Stimulated activated CD8-positive, alpha-beta memory T cell treated with anti-CD3 and anti-CD28 coated beads, Interleukin-15, amount 100 ng/mL, for 24 hours (primary cell): ENCODE measurements around the gene SLC12A8.

Source experiments
- DNase-seq: peaks from one replicate; pipeline ENCODE4 v3.0.0-alpha.2; 2020; ENCODE audit warnings: low read depth

SLC12A8 gene

DNA sequence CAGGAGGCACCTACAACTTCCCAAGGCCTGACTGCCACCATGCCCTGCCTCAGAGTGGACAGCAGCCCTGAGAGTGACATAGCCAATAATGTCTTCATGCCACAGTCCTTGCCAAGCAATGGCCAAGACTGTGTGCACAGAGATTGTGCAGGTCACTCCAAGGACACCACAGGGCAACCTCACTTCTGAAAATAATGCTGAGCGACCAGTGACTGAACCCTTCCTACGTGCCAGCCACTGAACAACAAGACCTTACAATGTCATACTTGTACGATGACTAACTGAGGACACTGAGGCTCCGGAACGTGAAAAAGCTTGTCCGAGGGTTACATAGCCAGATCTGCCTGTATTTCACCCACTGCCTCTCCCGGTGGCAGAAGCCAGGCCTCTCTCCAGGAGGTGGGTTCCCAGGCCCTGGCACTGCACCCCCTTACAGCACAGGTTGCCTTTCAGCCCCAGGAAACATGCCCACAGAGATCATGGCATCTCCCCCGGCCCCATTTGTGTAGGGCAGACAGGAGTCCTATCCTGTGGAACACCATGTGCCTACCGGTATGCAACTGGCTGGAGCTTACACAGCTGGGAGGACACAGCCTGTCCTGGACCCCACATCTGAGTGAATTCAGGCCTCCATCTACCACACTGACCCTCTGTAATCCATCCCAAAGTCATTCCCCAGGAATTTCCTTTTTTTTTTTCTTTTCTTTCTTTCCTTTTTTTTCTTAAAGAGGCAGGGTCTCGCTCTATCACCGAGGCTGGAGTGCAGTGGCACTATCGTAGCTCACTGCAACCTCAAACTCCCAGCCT, 72.3 kb downstream of the SLC12A8 start:
- no peak for DNase-seq

DNA sequence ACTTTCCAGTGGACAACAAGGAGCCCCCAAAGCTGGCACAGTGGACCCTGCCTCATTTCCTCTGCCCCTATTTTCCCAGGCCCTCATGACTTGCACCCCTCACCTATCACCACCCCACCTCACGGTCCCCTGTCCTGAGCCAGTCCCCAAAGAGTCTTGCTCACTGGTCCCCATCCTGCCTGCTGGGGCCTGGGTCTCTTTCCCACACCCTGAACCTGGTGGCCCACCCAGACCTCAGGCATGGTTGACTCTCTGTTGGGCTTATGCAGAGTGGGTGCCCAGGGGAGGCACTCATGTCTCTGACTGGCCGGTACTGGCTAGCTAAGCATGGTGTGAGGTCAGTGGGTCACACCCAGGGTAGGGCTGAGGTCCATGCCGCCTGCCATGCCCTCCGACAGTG, 73.2 kb downstream of the SLC12A8 start:
- DNase-seq, result no peak

DNA sequence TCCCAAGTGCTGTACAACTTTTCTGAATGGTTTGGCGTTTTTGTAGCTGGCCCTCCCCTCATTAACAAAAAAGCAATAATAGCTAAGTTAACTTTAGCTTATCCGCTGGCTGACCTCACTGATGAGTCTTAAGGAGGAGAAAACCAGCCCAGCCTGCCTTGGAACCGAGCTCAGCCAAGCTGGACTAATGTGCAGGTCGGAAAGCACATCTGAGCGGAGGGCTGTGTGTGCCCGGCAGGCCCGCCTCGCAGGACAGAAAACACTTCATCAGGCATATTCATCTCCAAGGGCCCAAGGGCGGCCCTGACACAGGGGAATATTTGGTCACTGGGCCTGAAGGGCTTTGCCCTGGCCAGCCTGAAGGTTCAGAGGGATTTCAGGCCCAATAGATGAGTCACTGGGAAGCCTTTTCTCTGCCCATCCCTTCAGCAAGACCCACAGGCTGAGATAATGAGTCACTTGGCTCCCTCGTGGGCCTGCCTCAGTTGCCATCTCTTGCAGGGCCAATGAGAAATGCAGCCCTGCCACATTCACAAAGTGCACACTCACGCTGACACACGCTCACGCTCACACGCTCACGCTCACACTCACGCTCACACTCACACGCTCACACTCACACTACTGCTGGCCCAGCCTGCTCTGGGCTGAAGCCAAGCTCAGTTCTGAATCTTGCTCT, 75.1 kb downstream of the SLC12A8 start:
- DNase-seq, result no peak

DNA sequence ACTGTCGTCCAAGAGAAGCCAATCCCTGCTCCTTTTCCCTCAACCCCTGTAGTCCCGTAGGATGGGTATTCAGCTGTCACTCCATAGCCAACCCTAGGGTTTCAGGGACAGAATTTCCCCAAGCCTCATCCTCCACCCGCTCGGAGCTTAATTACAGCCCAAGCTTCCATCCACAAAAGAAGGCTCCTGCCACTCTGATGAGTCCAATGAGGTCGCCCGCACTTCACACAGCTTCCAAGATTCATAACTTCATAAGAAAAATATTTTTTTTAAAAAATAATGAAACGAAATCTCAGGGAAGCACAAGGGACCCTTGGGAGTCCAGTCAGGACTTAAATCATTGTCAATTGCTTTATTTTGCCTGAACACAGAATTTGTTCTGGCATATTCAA, 75.6 kb downstream of the SLC12A8 start:
- no peak for DNase-seq

DNA sequence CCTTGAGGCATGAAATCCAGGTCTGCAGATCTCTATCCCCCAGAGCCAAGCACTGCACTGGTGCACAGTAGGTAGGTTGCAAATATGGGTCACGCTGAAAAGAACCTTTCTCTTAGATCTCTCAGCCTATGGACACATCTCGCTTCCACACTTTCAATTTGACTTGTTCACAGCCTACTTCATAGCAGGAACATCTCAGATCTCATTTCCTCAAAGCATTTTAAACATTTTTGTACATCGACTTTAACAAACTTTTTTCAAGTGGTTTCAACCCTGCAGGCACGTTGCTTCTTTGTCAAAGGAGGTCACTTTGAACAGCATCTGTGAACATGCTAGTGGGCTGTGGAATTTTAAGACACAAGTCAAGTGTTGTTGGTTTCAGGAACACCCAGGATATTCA, 76.0 kb downstream of the SLC12A8 start:
- no peak for DNase-seq

DNA sequence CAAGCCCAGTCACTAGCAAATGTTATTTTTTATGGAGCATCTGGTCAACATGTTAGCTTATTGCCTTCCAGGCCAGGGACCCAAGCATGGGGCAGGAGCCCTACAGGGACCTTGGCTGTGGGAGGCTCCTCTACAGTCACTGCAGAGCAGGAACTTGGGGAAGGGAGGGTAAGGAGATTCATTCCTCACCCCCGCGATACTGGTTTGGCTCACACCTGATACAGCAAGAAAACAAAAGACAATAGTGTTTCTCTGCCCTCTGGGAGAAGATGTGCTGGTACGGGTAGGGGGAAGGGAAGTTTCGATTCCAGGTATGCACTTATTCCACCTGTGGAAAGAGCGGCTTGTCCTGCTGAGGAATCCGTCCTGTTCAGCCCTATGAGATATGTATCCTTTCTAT, 77.6 kb downstream of the SLC12A8 start:
- DNase-seq, result no peak

DNA sequence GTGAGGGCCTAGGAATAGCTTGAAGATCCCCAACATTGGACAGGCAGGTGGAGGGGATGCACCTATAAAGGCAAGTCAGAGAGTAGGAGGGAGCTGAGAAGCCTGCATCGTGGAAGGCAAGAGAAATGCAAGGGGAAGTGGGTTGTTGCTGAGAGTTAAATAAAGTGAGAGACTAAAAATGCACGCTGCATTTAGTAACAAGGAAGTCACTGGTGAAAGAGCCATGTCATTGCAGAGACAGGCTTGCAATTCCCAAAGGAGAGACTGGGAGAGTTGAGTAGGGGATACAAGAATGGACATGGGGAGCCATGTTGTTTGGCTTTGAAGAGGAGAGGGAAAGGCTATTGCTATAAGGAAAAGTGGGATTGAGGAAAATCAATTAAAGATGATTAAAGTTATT, 79.7 kb downstream of the SLC12A8 start:
- DNase-seq, result no peak

DNA sequence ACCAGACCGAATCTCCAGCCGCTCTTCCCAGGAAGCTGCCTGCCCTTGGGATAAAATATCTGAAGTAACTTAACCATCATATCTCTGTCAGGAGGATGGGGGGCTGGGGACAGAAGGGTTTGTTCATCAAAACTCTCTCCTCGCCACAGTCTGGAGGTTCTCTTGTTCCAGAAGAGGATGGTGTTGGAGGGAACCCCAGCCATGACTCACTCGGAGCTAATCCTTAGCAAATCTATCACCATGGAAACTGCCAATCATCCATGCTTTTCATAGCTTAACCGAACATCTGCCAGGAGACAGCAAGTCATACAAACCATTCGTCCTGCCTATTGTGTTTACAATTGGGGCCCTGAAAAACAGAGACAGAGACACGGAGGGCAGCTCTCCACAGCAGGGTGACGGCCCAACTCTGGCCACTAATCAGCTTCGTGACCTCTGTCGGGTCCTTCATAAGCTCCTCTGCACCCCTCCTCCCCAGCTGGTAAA, 83.0 kb downstream of the SLC12A8 start:
- no peak for DNase-seq

DNA sequence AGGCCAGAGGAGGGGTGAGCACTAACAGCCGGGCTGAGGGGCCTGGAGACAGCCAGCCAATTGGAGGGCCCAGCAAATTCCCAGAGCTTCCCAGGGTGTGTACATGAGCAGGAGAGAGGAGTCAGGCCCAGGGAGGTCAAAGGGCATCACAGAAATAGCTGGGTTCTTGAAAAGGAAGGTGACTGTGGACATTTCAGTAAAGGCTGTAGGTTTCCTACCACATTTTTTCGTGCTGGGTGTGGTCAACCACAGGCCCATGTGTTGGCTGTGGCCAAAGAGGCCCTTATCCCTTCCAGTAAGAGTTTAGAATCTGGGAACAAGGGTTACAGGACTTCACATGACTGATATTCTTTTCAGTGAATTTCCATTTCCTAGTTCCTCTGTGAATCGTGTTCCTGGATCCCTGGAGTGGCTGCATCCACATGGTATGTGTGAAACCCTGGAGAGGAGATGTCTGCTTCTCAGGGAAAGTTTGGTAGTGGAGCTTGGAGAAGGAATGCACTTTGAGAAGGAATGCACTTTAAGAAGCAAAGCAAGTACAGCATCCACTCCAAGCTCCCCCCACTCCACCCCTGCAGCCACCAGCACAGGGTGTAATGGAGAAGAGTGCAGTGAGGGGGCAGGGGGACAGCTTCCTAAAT, 83.6 kb downstream of the SLC12A8 start:
- no peak for DNase-seq

DNA sequence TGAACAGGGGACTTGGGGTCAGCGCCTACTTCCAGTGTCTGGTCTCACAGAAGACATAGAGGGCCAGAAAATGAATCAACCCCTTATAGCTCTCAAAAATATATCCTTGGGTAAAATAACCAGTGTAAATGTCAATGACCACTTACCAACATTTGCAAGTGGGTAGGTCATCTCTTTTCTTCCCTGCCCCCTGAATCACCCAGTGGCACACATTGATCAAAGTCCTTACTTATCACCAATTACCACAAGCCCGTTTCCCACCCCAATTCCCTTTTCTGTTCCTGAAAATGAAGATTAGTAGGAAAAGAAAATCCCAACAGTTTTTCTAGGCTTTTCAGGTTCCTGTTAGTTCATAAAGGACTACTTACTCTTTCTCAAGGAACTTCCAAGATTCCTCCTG, 86.2 kb downstream of the SLC12A8 start:
- no peak for DNase-seq

DNA sequence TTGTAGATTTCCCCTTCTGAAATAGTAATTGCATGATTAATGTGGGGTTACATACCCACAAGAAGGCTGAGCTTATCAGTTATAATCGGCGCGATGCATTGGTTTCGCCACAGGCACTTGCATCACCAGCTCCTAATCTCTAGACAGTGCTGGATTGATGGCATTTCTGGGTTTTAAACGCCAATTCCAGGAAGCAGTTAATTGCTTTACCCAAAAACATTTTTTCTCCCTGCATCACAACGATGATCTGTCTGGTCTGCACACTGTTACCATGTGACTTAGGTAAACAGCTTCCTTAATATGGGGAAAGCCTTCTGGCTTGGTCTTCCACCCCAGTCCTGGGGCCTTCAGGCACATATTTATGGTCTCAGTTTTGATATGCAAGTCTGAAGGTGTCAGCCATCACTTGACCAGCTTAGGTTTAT, 86.7 kb downstream of the SLC12A8 start:
- no peak for DNase-seq

DNA sequence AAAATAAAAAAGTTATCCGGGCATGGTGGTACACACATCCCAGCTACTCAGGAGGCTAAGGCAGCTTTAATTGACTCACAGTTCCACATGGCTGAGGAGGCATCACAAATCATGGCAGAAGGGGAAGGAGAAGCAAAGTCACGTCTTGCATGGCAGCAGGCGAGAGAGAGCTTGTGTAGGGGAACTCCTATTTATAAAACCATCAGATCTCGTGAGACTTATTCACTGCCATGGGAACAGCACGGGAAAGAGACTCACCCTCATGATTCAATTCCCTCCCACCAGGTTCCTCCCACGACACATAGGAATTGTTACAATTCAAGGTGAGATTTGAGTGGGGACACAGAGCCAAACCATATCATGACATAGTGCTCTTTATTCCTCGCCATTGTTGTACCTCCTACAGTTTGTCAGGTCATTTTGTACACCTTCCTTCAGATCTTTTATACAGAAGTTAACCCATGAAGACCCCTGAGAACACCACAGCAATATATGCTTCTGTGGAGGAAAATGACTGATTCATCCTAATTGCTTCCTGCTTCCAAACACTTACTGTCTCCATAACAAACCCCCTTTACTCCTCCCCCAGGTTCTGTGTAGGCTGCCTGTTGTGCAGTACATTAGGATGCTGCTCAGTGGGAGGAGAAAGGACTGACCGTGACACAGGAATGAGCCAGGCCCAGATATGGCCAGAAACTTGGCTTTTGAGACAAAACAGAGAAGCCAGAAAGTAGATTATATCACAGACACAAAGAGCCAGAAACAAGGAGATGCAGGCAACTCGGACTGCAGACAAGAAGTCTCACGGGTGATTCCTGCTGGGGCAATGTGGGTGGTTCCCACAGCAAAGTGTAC, 88.9 kb downstream of the SLC12A8 start:
- DNase-seq, result no peak

DNA sequence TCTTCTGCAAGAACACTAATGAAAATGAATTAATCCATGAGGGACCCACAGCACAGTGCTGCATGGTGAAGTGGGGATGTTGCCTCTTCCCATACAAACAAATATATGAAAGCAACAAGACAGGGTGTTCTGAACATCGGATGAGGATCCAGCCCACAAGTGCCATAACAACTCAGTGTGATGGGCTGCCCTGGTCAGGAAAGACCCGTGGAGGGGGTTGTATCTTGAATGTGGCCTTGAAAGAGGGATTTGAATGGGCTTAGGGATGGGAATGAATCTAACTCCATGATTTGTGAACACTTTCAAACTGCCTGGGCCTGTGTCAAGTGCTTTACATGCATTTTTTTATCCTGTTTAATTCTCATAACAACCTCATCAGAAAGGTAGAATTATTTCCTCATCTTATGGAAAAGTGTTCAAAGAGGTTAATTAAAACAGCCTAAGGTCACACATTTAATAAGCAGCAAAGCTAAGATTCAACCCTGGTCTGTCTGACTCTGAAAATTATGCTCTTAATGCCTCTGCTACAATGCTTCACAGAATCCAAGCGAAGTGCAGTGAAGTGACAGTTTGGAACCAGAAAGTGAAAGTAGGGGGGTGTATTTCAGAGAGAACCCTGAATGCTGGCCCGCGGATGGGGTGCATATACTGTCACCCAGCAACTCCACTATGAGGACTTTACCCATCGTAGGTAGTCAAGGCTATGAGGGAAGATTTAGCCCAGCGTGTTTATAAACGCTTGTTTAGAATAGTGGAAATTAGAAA, 91.1 kb downstream of the SLC12A8 start:
- DNase-seq, result no peak

DNA sequence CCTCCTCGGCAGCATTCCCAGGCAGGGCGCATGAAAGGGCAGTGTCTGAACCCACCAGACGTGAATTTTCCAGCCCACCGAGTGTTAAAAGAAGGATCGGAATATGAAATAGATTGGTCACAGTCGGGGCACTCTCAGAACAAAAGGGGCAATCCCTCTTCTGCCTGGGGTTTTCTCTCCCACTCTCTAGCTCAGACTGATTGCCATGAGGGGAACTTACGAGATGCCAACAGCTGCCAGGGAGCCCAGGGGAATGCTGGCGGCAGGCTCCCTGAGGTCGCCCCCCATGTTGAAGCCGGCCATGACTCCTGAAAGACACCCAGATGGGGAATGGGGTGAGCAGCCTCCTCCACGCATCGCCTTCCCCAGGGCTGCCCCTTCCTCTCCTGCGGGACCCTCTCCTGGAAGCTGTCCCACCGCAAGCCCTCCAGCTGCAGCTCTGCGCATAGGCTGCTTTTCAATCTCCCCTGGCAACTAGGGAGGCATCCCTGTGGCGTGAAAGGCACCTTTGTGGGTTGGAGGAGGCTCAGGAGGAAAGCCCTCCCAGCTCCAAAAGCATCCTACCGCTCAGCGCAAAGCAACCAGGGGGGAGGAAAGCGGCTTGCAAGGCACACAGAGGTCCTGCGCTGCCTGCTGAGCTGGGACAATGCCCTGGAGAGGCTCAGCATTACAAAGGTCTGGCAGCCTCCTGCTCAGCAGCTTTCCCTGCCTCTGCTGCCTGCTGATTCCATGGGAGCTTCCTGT, 92.0 kb downstream of the SLC12A8 start:
- DNase-seq, result no peak

DNA sequence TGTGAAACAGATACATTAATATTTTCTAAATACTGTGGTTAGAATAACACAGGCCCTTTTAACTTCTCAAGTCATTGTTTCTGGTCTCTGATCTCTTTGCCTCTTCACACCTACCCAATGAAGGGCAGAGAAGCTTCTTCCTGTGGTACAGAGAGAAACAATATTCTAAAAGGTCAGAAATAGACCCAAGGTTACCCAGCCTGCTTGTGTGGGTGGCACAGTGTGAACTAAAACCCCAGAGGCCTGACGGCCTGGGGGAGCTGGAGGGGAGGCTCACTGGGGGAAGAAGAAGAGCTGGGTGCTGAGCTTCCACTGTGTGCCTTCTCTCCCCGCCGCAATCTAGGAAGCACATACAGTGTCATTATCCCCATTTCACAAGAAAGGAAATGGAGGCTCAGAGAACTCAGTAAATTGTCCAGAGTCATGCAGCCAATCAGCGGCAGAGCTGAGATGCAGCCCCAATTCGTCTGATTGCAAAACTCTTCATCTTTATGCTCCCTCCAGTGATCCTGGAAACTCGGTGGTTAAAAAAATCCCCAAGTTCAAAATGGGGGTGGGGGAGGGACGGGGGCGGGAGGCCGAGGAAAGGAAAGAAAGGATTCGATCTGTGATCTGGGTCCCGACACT, 92.7 kb downstream of the SLC12A8 start:
- DNase-seq, result no peak

DNA sequence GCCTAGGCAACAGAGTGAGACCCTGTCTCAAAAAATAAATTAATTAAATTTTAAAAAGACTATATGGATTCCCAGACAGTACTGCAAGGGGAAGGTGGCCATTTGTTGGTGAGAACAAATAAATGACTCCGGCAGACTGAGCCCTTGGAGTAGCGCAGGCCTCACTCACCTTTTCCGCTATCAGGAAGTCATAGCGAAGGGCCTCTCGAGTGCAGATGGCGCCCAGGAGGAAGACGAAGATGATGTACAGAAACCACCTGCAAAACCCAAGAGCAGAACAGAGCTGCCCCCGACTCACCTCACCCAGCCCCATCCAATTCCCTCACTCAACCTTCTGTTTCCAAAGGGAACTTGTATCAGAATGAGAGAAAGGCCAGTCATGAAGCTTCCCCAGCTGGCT, 93.9 kb downstream of the SLC12A8 start:
- DNase-seq, result no peak

DNA sequence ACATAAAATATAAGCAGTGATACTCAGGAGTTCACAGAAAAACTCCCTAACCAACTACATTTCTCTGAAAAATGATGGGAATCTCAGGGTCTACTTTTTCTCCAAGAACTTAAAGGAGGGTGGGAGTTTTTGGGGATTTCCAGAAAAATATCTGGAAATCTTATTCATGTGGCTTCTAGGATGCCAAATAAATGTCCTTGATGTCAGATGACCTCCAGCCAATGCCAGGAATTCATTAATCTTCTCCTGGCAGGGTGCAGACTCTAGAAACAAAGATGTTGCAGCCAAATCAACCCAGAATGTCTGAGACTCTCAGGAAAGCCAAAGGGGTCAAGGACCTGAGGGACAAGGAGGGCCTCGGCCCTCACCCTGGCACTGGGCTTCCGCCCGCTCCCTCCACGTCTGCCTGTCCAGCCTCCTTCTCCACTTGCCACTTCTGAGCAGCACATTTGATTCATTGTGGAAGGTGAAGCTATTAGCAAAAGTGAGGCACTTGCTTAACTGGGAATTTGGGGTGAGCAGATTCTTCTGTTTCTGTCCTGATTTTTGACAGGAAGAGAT, 94.8 kb downstream of the SLC12A8 start:
- no peak for DNase-seq

DNA sequence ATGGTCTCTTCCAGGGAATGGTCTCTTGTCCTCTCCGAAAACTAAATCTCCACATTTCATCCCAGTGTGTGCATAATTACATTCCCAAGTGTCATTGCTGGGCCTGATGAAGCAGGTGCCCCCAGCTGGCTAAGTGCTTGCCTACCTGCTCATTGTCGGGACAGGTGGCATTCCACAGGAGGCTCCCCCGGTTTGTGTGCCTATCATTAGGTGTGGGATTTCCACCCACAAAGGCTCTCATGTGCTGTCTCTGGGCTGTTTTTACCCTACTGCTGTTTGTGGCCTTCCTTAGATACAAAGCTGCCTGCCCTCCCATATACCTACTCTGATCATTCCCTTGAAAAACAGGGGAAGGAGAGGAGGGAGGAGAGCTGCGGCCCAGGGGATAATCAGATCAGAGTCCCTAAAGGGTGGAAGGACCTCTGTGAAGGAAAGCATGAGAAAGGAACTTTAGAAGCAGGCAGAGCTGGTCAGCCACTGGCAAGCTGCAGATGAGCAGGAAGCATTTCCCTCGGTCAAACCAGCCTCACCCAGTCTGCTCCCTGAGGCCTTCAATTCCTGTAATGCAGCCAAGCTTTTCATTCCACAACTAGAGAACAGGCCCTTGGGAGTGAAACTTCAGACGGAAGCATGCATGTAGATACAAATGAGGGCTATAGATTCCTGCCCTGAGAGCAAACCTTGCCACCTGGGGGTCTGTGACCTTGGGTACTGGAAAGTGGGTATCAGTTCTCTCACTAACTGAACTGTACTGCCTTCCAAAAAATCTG, 96.1 kb downstream of the SLC12A8 start:
- DNase-seq, result no peak

DNA sequence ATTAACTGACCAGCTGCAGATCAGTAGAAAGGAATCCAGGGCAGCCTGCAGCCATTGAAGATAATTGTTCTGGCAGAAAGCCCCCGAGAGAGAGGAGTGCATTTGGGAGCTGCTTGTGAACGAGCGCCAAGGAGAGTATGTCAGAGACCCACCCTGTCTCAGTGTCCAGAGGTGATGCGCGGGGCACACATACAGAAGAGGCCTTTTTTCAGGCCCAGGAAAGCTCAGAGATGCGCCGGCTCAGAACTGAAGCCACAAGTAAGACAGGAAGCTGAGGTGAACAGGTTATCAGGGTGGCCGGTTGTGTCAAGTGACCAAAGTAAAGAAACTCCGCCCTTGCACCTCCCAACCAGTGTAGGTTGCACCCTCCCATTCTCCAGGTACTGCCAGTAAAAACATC, 96.9 kb downstream of the SLC12A8 start:
- DNase-seq, result no peak
